Body of pancreas (tissue), 4 donors: ENCODE data around the gene C10orf90.

Experiments used
- POLR2A ChIP-seq, 3 donors: fragments of 450-650 bp; IDR thresholded peaks; one replicate each; pipeline ENCODE4 v1.6.1; 2016; ENCODE audit warnings: antibody characterized with exemption in 3 of 3, mild to moderate bottlenecking in 2 of 3
- TF ChIP-seq, protein P1 (sequence below), 7 experiments: fragments of 450-650 bp in 4 of 7; fragments of 200-600 bp in 3 of 7; sonication (generic) in 3 of 7; IDR thresholded peaks; one replicate each; pipeline ENCODE4 v1.5.1; 2016 to 2019; ENCODE audit warnings: antibody characterized with exemption in 7 of 7

DNA sequence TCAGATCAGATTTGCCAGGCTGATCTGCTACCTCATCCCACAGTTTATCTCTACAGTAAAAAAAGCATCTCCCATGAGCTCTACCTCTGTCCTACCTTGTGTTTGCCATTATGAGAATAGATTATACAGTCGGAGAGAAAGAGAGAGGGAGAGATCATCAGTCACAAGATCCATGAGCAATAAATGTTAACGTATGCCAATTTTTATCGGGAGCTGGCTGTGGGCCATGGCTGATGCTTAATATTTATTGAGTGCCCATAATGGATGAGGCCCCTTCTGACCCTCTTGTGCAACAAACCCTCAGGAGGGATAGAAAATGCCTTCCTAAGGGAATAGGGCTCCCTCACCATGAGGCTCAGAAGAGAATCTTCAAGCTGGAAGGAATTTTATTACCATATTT lies 52.8 kb downstream of the C10orf90 start:
- TF ChIP-seq POLR2A (IDR thresholded peaks at IDR 0.05): no peak
- TF ChIP-seq, protein P1, sequence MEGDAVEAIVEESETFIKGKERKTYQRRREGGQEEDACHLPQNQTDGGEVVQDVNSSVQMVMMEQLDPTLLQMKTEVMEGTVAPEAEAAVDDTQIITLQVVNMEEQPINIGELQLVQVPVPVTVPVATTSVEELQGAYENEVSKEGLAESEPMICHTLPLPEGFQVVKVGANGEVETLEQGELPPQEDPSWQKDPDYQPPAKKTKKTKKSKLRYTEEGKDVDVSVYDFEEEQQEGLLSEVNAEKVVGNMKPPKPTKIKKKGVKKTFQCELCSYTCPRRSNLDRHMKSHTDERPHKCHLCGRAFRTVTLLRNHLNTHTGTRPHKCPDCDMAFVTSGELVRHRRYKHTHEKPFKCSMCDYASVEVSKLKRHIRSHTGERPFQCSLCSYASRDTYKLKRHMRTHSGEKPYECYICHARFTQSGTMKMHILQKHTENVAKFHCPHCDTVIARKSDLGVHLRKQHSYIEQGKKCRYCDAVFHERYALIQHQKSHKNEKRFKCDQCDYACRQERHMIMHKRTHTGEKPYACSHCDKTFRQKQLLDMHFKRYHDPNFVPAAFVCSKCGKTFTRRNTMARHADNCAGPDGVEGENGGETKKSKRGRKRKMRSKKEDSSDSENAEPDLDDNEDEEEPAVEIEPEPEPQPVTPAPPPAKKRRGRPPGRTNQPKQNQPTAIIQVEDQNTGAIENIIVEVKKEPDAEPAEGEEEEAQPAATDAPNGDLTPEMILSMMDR (IDR thresholded peaks at IDR 0.05): no peak
